NCI-H69 (cell line): ENCODE measurements around the gene ZG16B.

Experiments
- DNase-seq: peaks from one replicate; lab custom pipeline; 2025; lab: John Stamatoyannopoulos, UW

ZG16B gene

GRCh38 chr16:2806286-2806685, 23.8 kb upstream of the ZG16B start:
- no peak for DNase-seq

GRCh38 chr16:2808181-2808580, 21.9 kb upstream of the ZG16B start:
- no peak for DNase-seq

- no peak for DNase-seq
These were observed 20.8 kb upstream of the ZG16B start for GRCh38 chr16:2809149-2809760.

DNA sequence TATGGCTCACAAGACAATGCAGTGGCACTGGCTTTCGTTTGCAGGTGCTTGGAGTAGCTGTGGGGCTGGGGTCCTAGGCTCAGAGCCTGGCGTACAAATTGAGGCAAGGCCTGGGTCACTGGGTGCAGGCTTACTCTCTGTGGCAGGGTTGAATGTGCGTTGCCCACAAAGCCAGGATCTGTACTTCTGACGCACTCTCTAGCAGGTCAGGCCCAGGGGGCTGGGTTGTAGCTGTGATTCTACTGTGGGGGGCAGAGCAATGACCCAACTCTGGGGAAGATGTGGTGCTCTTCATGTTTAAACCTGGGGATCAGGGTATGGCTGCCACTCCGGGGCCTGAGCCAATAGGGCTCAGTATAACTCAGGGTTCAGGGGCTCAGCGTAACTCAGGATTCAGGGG, 19.5 kb upstream of the ZG16B start:
- DNase-seq: no peak

- peak; percentile 39 for DNase-seq
These were observed 18.2 kb upstream of the ZG16B start for GRCh38 chr16:2811703-2812471.

DNA sequence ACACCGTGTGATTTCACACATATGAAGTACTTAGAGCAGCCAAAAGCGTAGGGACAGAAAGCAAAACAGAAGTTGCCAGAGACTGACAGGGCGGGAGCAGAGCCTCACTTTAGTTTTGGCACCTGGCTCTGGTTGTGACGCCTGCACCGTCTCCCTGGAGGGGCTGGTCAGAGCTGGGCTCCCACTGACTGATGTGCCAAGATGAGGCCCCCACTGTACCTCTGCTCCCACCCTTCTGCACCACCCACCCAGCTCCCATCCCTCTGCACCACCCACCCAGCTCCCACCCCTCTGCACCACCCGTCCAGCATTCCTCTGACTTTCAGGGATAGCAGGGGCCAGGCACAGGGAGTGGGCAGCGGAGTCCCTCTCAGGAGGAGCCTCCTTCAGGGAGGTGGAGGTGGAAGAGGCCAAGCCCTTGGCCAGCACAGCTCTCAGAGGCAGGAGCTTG, 16.3 kb upstream of the ZG16B start:
- no peak for DNase-seq

DNA sequence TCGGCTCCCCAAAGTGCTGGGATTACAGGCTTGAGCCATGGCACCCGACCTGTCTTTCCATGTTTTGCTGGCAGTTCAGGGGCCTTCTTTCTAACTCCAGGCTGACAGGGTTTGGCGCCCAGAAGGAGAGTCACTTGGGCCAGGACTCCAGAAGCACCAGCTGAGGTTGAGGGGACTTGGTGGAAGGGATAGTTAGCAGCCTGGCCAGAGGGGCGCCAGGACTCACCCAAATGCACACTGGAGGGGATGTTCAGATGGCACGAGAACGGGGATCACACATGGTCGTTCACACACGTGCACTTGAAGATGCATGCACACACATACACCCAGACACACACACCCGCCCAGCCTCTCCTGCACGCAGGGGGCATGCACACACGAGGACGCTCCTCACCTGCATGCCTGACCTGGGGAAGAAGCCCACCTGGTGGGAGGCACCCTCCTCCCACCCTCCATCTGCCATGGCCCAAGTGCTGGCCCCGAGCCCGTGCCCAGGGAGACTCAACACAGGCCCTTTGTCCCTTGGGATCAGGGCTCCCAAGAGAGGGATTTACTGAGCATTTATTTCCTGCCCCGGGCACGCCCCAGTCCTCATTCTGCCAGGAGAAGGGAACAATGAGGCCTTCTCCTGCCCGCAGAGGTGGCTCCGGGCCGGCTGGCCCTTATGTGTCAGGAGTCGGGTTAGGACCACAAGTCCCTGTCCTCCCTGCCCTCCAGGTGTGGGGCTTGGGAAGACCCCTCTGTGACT, 15.4 kb upstream of the ZG16B start:
- DNase-seq: peak; percentile 51

GRCh38 chr16:2815299-2815771, 14.8 kb upstream of the ZG16B start:
- DNase-seq: no peak

- DNase-seq: peak; percentile 50
These were observed 13.3 kb upstream of the ZG16B start, which contains the start of gene PRSS21 for GRCh38 chr16:2816751-2817339. TSS of gene PRSS21 (plus strand) at chr16:2817237. CDS start at chr16:2817269, 32 bp downstream.

- DNase-seq: no peak
These were observed 12.5 kb upstream of the ZG16B start for GRCh38 chr16:2817340-2818271.

DNA sequence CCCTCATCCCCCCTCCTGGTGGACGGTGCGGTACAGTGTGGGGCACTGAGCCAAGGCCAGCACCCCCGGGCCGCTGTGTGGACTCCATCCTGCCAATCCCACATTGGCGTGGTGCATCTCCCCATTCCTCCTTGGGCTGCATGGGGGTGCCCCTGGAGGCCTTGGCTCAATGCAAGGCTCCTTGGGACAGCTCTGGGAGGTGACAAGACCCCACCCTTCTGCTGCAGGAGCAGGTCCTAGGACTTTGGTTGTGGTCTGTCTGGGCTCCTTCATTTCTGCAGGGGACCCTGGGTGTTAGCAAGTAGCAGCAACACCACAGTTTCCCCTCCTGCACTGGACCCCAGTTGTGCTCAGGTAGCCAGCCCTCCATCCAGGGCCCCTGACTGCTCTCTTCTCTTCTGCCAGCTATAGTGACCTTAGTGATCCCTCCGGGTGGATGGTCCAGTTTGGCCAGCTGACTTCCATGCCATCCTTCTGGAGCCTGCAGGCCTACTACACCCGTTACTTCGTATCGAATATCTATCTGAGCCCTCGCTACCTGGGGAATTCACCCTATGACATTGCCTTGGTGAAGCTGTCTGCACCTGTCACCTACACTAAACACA, 11.7 kb upstream of the ZG16B start:
- DNase-seq: no peak

GRCh38 chr16:2819179-2819938, 10.7 kb upstream of the ZG16B start:
- no peak for DNase-seq

DNA sequence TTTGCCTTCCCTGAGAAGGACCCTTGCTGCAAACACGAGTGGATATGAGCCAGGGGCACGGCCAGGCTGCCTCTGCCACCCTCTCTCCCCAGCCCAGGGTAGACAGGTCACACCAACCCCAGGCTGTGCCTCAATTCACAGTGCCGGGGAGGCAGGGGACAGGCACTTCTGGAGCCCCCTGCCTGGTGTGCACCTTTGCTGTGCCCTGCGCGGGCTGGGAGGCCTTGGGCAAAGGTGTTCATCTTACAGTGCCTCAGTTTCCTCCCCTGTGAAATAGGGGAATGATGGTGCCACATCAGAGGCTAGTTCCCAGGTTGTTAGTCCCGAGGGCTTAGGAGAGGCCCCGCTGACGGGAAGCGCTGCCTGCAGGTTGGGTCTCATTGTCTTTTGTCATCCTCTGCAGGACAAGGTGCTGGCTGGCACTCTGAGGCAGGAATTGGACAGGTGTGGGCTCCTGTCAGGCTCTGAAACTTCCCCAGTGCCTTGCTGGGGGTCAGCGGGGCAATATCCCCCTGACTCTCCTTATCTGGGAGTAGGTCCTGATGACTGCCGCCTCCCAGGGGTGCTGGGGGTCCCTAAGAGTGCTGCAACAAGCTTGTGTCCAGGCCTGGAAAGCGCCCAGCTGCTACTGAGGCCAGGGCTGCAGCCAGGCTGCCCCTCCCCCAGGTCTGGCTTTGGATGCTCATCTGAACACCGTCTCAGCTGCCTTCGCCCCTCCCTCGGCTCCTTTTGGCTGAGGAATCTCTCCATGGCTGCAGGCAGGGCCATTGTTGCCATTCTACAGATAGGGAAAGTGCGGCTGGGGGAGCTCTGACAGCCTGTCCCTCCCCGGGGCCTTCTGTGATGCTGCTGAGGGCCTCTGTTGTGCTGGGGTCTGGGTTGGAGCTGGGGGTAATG, 9.9 kb upstream of the ZG16B start:
- DNase-seq: no peak

- DNase-seq: no peak
These were observed 9.1 kb upstream of the ZG16B start for GRCh38 chr16:2820836-2821486.

DNA sequence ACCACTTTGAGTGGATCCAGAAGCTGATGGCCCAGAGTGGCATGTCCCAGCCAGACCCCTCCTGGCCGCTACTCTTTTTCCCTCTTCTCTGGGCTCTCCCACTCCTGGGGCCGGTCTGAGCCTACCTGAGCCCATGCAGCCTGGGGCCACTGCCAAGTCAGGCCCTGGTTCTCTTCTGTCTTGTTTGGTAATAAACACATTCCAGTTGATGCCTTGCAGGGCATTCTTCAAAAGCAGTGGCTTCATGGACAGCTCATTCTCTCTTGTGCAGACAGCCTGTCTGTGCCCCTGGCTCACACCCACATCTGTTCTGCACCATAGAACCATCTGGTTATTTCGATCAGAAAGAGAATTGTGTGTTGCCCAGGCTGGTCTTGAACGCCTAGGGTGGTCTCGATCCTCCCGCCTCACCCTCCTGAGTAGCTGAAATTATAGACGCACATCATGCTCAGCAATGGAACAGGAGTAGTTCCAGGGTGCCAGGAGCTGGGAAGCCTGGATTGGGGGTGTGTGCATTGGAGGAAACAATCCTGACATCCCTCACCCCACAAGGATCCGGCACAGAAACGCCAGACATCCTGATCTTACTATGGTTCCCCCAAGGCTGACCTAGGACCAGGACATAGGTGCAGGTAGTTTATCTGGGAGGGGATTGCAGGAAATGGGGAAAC, 8.5 kb upstream of the ZG16B start:
- no peak for DNase-seq

DNA sequence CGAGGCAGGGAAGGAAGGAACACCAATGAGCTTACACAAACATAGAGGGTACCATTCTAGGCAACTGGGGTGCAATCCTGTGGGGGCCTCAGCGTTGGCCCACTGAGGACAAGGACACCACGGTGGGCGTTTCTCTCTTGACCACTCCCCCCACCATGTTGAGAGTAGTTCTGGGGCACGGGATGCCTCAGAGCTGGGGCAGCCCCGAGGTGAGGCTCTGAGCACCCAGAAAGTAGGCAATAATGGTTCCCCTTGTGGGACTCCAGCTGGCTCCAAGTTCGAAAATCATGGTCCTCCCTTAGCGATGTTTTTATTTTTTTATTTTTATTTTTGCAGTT, 8.0 kb upstream of the ZG16B start:
- DNase-seq: no peak

DNA sequence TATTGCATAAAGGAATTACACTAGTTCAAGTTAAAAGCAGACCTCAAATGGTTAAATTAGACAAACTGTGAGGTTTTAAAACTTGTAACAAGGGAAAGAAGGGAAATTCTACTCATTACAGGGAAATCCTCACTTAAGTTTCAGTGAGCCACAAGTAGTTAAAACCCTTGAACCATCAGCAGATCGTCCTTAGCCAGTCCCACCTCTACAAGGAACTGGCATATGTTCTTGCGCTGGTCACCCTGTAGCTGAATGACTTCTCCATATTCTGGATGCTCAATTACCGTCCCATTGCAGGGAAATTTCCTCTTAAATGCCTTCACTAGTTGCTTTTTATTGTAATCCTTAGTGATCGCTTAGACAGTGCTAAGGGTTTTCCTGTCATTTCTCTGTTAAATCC, 7.6 kb upstream of the ZG16B start:
- no peak for DNase-seq

- DNase-seq: no peak
These were observed 5.5 kb upstream of the ZG16B start for GRCh38 chr16:2824626-2825025.
